Measurements from ENCODE around the gene GLG1.
"Not testable (repeated sequence)": the region's sequence is repeated elsewhere in the genome, so short reads cannot be mapped to it uniquely, and the experiment has no call there.

GLG1 gene

DNA sequence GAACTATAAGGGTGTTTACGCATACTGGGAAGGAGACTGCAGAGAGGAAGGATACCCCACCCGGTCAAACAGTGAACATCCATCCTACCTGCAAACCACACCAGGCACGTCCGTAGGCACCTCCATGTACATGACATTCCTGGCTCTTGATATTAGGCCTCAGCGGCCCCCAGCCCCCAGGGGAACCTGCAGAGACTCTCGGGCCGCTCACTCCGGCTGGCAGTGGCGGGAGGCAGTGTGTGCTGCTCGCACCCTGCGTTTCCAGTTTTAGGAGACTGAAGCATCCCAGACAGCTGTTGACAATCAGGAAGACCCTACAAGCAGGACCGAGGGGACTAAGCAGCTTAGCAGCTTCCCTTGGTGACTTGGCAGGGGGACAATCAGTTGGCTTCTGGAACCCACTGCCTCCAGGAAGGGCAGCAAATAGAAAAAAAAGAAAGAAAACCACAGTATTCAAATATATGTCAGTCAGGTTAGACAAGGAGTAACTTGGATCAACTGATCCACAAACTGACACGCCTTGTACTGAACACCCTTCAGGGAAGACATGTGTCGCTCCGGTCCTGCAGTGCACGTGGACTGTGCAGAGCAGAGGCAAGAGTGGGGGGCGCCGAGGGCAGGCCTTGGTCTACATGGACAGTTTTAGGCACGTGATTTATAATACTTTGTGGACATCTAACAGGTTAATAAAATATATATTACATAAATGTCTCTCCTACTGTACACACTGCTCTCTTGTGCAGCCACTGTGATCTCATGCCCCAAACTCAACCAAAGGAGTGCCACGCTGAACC lies 155.8 kb downstream of the GLG1 start:
- no peak for DNase-seq

- no peak for DNase-seq
These were observed 156.7 kb downstream of the GLG1 start for GRCh38 chr16:74450236-74450635.

GRCh38 chr16:74449470-74449869 lies 157.4 kb downstream of the GLG1 start:
- DNase-seq, result peak in 2 of 58 donors; percentile 8 to 30

GRCh38 chr16:74448990-74449389 lies 157.9 kb downstream of the GLG1 start:
- DNase-seq, result peak in 3 of 58 donors; percentile 5 to 6 (median 6)

DNA sequence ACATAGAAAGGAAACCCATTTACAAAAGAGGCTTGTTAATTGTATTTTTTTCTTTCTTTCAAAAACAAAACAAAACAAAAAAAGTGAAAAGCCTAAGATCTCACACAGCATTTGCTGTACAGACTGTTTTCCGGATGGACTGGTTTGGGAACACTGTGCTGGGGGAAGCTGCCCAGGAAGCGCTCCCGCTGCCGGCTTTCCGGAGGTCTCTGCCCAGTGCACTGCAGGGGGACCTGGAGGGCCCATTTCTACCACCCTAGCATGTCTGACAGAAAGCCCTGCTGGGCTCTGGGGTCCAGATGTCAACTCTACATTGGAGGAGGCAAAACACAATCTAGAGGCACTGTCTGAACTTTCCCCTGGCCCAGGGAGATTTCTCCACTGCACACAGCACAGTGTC lies 159.3 kb downstream of the GLG1 start:
- DNase-seq, result no peak

DNA sequence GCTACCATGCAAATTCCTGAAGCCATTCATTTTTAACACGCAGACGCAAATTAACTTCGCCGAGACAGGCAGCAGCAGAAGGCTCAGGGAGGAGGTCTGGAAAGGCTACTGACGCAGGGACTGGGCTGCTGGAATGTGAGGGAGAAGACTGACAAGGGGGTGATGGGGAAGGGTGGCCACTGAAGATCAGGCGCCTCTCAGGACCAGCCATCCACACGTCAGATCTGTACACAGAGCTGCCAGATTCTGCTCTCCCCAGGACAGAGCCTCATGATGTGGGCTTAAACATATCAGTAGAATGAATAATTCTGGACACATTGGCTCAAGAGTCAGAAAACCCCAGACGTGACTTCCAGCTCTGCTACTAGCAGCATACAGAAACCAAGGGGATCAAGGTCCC lies 160.0 kb downstream of the GLG1 start:
- no peak for DNase-seq

DNA sequence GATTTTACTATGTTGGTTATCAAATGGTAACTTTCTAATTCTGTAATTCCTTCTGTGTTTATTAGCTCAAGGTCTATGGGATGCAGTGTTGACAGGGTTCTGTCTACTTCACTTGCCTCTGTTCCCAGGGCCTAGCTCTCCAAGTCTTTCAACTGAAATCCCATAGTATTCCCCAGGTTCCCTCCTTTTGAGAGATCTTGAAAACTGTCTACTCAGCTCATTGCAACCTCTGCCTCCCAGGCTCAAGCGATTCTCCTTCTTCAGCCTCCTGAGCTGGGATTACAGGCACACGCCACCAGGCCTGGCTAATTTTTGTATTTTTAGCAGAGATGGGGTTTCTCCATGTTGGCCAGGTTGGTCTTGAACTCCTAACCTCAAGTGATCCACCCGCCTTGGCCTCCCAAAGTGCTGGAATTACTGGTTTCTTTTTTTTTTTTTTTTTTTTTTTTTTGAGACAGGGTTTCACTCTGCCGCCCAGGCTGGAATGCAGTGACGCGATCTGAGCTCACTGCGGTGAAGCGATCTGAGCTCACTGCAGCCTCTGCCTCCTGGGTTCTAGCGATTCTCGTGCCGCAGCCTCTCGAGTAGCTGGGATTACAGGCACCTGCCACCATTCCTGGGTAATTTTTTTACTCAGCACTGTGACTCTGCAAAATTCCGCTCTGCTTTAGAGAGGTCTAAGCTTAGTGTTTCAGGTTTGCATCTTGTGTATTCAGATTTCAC lies 163.1 kb downstream of the GLG1 start:
- DNase-seq, result not testable (repeated sequence)

- DNase-seq, result no peak
These were observed 167.2 kb downstream of the GLG1 start for GRCh38 chr16:74439685-74440084.

DNA sequence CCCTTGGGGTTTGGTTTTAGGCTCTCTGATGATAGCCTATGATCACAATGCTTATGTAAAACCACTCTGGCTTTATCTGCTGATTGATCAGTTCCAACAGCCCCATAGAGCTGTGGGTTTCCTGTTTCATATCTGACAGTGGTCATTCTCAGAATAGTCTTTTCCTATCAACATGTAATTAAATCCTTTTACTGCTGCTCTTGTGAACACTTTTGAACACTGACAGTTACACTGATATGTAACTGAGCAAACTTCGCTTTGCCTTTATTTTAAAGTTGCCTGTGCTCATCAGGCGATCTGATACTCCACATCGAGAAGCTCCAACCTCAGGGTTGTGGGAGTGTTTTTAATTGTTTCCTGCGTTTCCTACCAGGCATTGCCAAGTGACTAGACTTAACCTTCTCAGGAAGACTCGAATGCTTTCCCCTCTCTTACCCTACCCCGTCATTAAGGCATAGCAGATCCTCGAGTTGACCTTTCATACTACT lies 168.4 kb downstream of the GLG1 start:
- DNase-seq, result no peak

GRCh38 chr16:74431516-74431915 lies 175.4 kb downstream of the GLG1 start:
- no peak for DNase-seq

DNA sequence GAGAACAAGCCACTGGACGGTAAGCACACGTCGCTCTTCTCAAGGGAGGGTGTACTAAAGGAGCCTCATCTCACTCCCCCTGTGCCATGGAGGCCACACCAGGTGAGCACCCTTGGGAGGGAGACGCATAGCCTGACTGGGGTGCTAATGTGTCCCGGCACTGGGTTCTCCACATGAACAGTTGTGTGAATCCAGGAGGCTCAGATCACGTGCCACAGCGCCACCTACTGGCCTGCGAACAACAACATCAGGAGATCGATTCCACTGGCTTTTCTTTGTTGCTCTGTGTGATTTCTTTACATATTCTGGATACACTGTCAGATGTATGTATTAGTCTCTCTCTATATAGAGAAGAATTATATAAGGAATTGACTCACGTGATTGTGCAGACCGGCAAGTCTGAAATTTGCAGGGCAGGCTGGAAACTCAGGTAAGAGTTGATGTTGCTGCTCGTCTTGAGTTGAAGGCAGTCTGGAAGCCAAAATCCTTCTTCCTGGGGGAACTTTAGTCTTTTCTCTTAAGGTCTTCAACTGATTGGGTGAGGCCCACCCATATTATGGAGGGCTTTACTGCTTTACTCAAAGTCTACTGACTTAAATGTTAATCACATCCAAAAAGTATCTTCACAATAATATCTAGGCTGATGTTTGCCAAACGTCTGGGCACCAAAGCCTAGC lies 176.7 kb downstream of the GLG1 start:
- peak in 27 of 58 donors; percentile 3 to 58 (median 18) for DNase-seq

DNA sequence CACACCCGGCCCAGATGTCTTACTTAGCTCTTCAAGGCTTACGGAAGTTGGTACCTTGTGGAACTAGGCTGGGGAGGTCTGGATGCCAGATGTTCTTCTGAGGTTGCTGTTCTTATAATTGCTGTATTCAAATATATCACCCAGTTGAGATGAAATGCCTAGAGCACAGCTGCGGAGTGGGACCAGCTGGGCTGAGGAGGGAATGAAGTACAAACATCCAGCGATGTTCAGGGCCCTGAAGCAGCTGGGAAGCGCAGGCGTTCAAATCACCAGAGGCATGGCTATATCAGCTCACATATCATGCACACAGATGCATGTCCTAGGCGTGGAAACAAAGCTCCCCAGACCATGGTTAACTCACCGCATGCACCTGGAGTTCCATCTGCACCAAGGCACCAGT lies 178.4 kb downstream of the GLG1 start:
- DNase-seq, result not testable (repeated sequence)

DNA sequence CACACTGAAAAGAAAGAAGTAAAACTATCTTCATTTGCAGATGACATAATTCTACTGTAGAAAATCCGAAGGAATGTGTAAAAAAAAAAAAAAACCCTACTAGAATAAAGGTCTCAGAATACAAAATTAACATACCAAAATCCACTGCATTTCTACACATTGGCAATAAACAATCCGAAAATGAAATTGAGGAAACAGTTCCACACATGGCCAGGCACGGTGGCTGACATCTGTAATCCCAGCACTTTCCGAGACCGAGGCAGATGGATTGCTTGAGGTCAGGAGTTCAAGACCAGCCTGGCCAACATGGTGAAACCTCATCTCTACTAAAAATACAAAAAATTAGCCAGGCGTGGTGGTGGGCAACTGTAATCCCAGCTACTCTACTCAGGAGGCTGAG lies 181.2 kb downstream of the GLG1 start:
- DNase-seq, result not testable (repeated sequence)

DNA sequence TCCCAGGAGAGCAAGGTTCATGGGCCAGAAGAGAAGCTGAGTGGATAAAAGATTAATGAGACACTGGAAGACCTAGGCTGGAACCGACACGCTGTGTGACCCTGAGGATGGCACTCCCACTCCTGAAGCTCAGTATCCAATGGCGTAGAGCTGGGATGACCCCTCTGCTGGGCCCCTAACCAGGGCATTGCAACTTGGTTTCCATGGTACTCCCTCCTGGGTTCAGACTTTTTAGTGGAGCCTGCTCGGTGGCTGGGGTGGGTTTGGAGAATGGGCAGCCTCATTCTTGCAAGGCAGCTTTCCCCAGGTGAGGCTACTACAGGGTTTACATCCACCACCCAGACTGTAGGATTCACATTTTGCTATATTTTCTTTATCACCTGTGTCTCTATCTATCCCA lies 183.2 kb downstream of the GLG1 start:
- DNase-seq, result not testable (repeated sequence)

GRCh38 chr16:74422086-74422485 lies 184.8 kb downstream of the GLG1 start:
- not testable (repeated sequence) for DNase-seq

DNA sequence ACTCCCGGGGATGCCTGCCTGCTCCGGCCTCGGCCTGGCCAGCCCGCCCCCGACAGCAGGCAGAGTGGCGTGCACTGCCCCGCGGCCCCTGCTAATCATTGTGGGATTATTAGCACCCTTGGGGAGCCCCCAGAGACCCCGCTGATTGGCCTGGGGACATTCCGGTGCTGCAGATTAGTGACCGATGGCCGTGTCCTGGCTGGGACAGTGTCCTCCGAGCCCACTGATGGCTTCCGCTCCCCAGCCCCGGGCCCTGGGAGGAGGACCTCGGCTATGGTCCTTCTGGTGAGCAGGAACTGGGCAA lies 185.5 kb downstream of the GLG1 start:
- DNase-seq, result not testable (repeated sequence)

DNA sequence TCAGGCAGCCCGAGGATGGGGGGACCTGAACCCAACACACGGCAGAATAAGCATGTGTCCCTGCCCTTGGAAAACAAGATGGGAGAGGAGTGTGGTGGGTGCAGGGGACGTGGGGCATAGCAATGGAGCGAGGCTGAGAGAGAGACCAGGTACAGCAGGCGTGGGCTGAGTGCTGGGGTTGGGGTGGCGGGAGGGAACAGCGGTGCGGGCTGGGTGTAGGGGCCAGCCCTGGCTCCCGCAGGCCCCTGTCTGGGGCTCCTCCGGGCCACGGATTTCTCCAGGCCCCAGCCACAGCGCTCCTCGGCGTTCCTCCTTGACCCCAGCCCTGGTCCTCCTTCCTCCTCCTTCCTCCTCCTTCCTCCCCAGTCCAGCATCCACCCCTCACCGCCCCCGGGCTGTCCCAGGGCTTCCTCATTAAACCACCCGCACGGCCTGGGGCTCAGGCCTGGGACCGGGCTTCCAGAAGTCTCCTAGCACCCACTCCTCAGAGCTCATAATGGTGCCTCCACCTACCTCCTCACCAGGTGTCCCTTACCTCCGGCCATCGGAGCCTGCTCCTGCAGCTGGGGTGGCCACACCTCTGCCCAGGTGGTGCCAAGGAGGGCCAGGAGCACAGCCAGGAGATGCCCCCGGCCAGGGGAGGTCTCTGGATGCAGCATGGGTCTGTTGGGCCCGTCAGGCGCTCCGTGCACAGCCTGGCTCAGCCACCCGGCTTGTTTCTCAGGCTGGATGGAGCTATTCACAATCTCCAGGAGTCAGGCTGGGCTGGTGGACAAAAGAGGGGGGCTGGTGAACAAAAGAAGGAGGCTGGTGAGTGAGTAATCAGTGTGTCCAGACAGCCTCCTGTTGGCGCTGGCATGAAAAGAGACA lies 186.1 kb downstream of the GLG1 start, which contains the start of gene CLEC18B:
Gene CLEC18B, minus strand, starts transcription at position 867 of the 870 bp plus-strand sequence. Its CDS starts 208 bp downstream, at position 659.
- DNase-seq, result peak in 10 of 58 donors; percentile 3 to 60 (median 31)

- DNase-seq, result not testable (repeated sequence)
These were observed 187.1 kb downstream of the GLG1 start for GRCh38 chr16:74419811-74420210.

DNA sequence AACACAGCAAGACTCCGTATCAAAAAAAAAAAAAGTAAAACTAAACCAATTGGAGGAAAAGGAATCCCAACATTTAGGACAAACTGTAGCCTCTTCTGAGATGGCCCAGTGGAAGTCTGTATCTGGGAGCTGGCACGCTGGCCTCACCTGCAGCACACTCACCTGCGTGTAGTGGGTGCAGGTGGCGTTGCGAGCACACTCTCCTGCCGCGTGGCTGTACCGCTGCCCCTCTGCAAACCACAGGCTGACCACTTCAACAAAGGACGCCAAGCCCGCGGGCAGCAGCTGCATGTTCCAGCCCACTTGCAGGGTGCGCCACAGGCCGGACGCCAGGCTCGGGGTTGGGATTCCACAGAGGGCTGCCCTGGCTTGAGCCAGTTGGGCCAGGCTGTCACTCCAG lies 189.0 kb downstream of the GLG1 start:
- DNase-seq, result not testable (repeated sequence)

DNA sequence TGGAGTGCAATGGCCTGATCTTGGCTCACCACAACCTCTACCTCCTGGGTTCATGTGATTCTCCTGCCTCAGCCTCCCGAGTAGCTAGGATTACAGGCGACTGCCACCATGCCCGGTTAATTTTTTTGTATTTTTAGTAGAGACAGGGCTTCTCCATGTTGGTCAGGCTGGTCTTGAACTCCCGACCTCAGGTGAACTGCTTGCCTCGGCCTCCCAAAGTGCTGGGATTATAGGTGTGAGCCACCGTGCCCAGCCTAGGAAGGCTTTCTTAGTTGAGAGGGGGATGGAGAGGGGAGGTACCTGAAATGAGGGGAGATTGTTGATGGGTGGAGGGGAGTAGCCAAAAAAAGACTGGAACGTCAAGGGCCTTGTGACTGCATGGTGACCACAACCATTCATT lies 193.0 kb downstream of the GLG1 start:
- DNase-seq, result not testable (repeated sequence)

- DNase-seq, result not testable (repeated sequence)
These were observed 193.4 kb downstream of the GLG1 start for GRCh38 chr16:74413485-74413884.

Data from anterior cingulate cortex (tissue), 58 donors.